ENCODE measurements around the gene ALG12.

Gene ALG12

DNA sequence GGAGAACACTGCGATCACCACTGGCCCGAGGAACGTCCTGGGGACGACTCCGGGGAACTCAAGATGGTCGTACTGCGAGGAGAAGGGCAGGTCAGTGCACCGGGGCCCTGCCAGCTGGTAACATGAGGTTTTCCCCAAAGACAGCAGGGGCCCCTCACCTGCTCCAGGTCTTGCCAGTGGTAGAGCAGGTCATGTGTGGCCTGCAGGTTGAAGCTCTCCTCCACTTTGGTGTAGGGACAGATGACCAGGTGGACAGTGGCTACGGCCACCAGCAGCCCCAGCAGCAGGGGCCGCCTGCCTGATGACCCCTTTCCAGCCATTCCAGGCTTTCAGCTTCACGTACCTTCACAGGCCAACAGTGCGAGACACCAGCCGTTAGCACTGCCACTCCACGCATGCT is 4.8 kb downstream of the ALG12 start:
- Histone ChIP-seq H3K4me2 (ENCODE audit: low read depth, low read length, poor library complexity, severe bottlenecking) (no peak overlapping the region), H3K9me3 (ENCODE audit: insufficient read depth, low read length) (no peaks in the 10 kb centered on the region), H4K20me1 (ENCODE audit: low read depth, low read length) (no peaks in the 10 kb centered on the region), H3K36me3 (ENCODE audit: low read length) (no peaks in the 10 kb centered on the region), H3K4me3 (ENCODE audit: insufficient read depth, low read length, poor library complexity, severe bottlenecking) (no peak overlapping the region), H2AFZ (ENCODE audit: low read depth, low read length, severe bottlenecking) (no peak overlapping the region), H3K27ac (ENCODE audit: low read depth, low read length) (no peak overlapping the region), H3K9ac (ENCODE audit: low read length) (no peak overlapping the region), H3K9me2 (replicated peaks; ENCODE audit: insufficient read depth, low read length) (no peaks in the 10 kb centered on the region), H3K27me3 (ENCODE audit: low read length) (no peaks in the 10 kb centered on the region), H3F3A (ENCODE audit: insufficient read depth) (no peaks in the 10 kb centered on the region), H3K79me2 (ENCODE audit: insufficient read depth, low read length) (peaks cover 14% of the 10 kb centered on the region)
- TF ChIP-seq EZH2phosphoT487 (conservative IDR thresholded peaks at IDR 0.05; ENCODE audit: low read length), result no peak

DNA sequence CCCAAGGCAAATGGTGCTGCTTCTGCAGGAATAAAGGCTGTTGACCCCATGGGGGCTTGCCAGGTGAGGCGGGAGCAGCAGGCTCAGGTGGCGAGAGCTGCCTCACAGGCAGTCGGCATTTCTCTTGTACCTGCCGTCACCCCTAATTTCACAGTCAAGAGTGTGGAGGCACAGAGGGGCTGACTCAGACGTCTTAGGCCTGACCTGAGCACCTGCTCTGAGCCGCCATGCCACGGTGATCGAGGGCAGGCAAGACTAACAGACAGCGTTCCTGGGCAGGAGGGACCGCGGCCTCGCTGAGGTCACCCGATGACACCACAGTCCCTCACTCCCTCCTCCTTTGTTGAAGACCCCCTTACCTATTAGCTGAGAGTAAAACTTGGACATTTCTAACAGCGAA is 5.2 kb downstream of the ALG12 start:
- no peak overlapping the region for H3K9ac ChIP-seq (ENCODE audit: low read length)
- no peaks in the 10 kb centered on the region for H3K9me2 ChIP-seq (replicated peaks; ENCODE audit: insufficient read depth, low read length)
- H3K27me3 ChIP-seq (ENCODE audit: low read length), result no peaks in the 10 kb centered on the region
- no peak overlapping the region for H2AFZ ChIP-seq (ENCODE audit: low read depth, low read length, severe bottlenecking)
- no peaks in the 10 kb centered on the region for H3K9me3 ChIP-seq (ENCODE audit: insufficient read depth, low read length)
- no peak overlapping the region for H3K4me3 ChIP-seq (ENCODE audit: insufficient read depth, low read length, poor library complexity, severe bottlenecking)
- H3K36me3 ChIP-seq (ENCODE audit: low read length), result no peaks in the 10 kb centered on the region
- no peaks in the 10 kb centered on the region for H4K20me1 ChIP-seq (ENCODE audit: low read depth, low read length)
- peaks cover 14% of the 10 kb centered on the region for H3K79me2 ChIP-seq (ENCODE audit: insufficient read depth, low read length)
- no peak for TF ChIP-seq EZH2phosphoT487 (conservative IDR thresholded peaks at IDR 0.05; ENCODE audit: low read length)
- TF ChIP-seq, protein P1, sequence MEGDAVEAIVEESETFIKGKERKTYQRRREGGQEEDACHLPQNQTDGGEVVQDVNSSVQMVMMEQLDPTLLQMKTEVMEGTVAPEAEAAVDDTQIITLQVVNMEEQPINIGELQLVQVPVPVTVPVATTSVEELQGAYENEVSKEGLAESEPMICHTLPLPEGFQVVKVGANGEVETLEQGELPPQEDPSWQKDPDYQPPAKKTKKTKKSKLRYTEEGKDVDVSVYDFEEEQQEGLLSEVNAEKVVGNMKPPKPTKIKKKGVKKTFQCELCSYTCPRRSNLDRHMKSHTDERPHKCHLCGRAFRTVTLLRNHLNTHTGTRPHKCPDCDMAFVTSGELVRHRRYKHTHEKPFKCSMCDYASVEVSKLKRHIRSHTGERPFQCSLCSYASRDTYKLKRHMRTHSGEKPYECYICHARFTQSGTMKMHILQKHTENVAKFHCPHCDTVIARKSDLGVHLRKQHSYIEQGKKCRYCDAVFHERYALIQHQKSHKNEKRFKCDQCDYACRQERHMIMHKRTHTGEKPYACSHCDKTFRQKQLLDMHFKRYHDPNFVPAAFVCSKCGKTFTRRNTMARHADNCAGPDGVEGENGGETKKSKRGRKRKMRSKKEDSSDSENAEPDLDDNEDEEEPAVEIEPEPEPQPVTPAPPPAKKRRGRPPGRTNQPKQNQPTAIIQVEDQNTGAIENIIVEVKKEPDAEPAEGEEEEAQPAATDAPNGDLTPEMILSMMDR (IDR thresholded peaks at IDR 0.05; ENCODE audit: insufficient read depth, low read length, poor library complexity, severe bottlenecking), result no peak
- no peaks in the 10 kb centered on the region for H3F3A ChIP-seq (ENCODE audit: insufficient read depth)
- H3K27ac ChIP-seq (ENCODE audit: low read depth, low read length), result no peak overlapping the region
- H3K4me2 ChIP-seq (ENCODE audit: low read depth, low read length, poor library complexity, severe bottlenecking), result no peak overlapping the region

DNA sequence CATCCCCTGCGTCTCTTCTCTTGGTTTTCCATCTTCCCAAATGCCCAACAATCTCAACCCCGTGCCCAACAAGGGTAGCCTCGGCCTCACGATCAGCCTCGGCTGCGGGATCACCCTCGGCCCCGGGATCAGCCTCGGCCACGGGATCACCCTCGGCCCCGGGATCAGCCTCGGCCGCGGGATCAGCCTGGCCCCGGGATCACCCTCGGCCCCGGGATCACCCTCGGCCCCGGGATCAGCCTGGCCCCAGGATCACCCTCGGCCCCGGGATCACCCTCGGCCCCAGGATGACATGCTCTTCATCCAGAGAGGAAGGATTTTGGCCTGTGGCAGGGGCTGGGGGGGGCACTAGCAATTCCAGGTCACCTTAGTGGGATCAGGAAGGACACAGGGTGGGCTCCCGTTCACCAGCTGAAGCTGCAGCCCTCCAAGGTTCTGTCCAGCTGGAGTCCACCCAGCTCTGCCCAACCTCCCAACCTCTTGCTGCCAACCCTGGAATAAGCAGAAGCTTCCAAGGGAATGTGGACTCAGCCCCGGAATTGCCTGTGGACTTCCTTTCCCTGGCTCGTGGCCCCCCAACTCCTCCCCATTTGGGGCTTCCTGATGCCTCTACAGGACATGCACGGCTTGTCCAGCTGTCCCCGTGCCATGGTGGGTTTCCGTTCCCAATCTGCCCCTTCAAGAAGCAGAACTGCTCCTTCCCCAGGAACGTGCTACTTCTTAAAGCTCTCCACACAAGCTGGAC is 6.2 kb downstream of the ALG12 start:
- H3K27ac ChIP-seq (ENCODE audit: low read depth, low read length), result no peak overlapping the region
- no peak for TF ChIP-seq EZH2phosphoT487 (conservative IDR thresholded peaks at IDR 0.05; ENCODE audit: low read length)
- TF ChIP-seq, protein P1 (IDR thresholded peaks at IDR 0.05; ENCODE audit: insufficient read depth, low read length, poor library complexity, severe bottlenecking), result no peak
- H3K36me3 ChIP-seq (ENCODE audit: low read length), result no peaks in the 10 kb centered on the region
- no peaks in the 10 kb centered on the region for H3K9me3 ChIP-seq (ENCODE audit: insufficient read depth, low read length)
- no peak overlapping the region for H3K4me3 ChIP-seq (ENCODE audit: insufficient read depth, low read length, poor library complexity, severe bottlenecking)
- H3K4me2 ChIP-seq (ENCODE audit: low read depth, low read length, poor library complexity, severe bottlenecking), result no peak overlapping the region
- H2AFZ ChIP-seq (ENCODE audit: low read depth, low read length, severe bottlenecking), result no peak overlapping the region
- H3F3A ChIP-seq (ENCODE audit: insufficient read depth), result no peaks in the 10 kb centered on the region
- H3K9me2 ChIP-seq (replicated peaks; ENCODE audit: insufficient read depth, low read length), result no peaks in the 10 kb centered on the region
- H3K9ac ChIP-seq (ENCODE audit: low read length), result no peak overlapping the region
- no peaks in the 10 kb centered on the region for H4K20me1 ChIP-seq (ENCODE audit: low read depth, low read length)
- peaks cover 6% of the 10 kb centered on the region; the same call in 1 of the 2 replicates for H3K79me2 ChIP-seq (ENCODE audit: insufficient read depth, low read length)
- no peaks in the 10 kb centered on the region for H3K27me3 ChIP-seq (ENCODE audit: low read length)

All from SU-DHL-6 (cell line).